Gastroesophageal sphincter (tissue), 4 donors: ENCODE data around the gene TBC1D2B. TPM values are rescaled to one million over a fixed set of nuclear protein-coding genes. Genes with fewer than 3 reads are reported as not detected.
A peak's percentile ranks its signal among the peaks of the same experiment; 100 is the strongest.

ENCODE experiments used
- ATAC-seq: fragments of 150-250 bp; one replicate; pipeline ENCODE4 v1.9.1; 2016; ENCODE audit warnings: mild to moderate bottlenecking, moderate library complexity
- H3K27ac ChIP-seq, 4 donors: fragments of 200-600 bp; sonication (generic) in 3 of 4; 1 replicate in 3 of 4; 2 replicates in 1 of 4; pipeline ENCODE4 v1.5.1; 2016 to 2019
- H3K27me3 ChIP-seq: fragments of 200-600 bp; sonication (generic); one replicate; pipeline ENCODE4 v1.5.1; 2019
- H3K36me3 ChIP-seq, 2 donors: fragments of 200-600 bp; sonication (generic); one replicate each; pipeline ENCODE4 v1.5.1; 2019; ENCODE audit warnings: control low read depth in 1 of 2
- H3K4me1 ChIP-seq, 3 donors: fragments of 200-600 bp; sonication (generic); 1 replicate in 2 of 3; 2 replicates in 1 of 3; pipeline ENCODE4 v1.5.1; 2016 to 2019; ENCODE audit warnings: control low read depth in 2 of 3
- H3K4me3 ChIP-seq, 2 donors: fragments of 200-600 bp; sonication (generic); one replicate each; pipeline ENCODE4 v1.5.1; 2019; ENCODE audit warnings: mild to moderate bottlenecking in 1 of 2, moderate library complexity in 1 of 2
- H3K9me3 ChIP-seq, 3 donors: fragments of 200-600 bp; sonication (generic); one replicate each; pipeline ENCODE4 v1.5.1; 2017 to 2019; ENCODE audit warnings: control low read depth in 2 of 3
- EP300 ChIP-seq: sonication (generic); formaldehyde crosslinking; IDR thresholded peaks from one replicate; pipeline ENCODE4 v1.6.1; 2017; ENCODE audit warnings: antibody characterized with exemption, mild to moderate bottlenecking
- POLR2A ChIP-seq, 2 donors: fragments of 450-650 bp; IDR thresholded peaks; one replicate each; pipeline ENCODE4 v1.6.1; 2017; ENCODE audit warnings: antibody characterized with exemption in 2 of 2, mild to moderate bottlenecking in 2 of 2, moderate library complexity in 1 of 2
- POLR2AphosphoS5 ChIP-seq: sonication (generic); formaldehyde crosslinking; IDR thresholded peaks from one replicate; pipeline ENCODE4 v1.6.1; 2017; ENCODE audit warnings: antibody characterized with exemption
- WGBS, 2 donors: methylation state at CpG; one replicate each; pipeline ENCODE4 v1.1.5; 2018; ENCODE audit warnings: low coverage in 1 of 2; 5-methylcytosine and 5-hydroxymethylcytosine counted together
- total RNA-seq, 4 donors: library from RNA; depleted of rRNA; stranded (reverse); fragments of >200 nt; gene quantifications; one replicate each; pipeline ENCODE4 v1.1.0, GENCODE V29; 2016
- TF ChIP-seq, protein P1 (sequence below), 4 experiments: fragments of 200-600 bp in 2 of 4; fragments of 450-650 bp in 2 of 4; sonication (generic) in 1 of 4; IDR thresholded peaks; one replicate each; pipeline ENCODE4 v1.5.1; 2017 to 2019; ENCODE audit warnings: antibody characterized with exemption in 4 of 4, mild to moderate bottlenecking in 2 of 4, moderate library complexity in 2 of 4

Gene TBC1D2B
- total RNA-seq, 4 donors from 2014 or later: 36.9 to 51.7 (median 46.5) TPM

DNA sequence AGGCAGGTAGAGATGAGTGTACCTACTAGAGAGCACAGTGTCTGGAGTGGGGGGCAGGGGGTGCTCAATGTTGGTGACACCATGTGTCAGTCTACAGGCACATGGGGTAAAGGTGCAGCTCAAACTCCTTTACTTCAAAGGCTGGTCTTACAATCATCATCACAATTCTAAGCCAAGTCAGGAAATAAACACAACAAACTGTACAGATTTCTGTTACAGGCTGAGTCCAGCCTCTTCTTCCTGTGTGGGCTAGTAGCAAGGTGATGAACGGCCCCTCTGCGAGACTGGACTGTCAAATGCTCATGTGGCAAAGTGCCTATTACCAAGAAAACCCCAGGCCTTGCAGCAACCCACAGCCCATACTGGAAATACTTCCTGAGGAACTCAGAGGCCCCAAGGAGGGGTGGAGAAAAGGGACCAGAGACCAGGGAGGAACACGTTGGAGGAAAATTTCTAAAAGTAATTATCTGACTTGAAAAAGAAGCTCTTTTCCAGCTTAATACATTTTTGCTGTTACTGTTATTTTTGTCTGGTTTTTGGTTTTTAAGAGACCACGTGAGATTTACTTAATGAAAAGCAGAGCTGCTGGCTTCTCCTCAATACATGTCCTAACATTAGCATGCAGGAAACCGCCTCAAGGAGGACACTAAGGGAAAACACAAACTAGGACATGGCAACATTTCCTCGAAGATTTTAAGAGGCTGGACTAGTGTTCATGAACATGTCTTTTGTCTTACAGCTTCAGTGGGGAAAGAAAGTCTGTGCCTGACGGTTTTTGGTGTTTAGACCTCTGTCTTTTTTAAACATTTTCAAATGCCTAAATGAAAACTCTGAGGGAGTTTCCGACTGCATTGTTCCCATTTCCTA lies 29.5 kb downstream of the TBC1D2B start:
- peaks cover 0 to 86% (median 46%) of the 10 kb centered on the region in 3 donors for H3K4me1 ChIP-seq
- H3K9me3 ChIP-seq: no peaks in the 10 kb centered on the region
- no peak overlapping the region for H3K4me3 ChIP-seq
- peak; percentile 77 for ATAC-seq
- no peaks in the 10 kb centered on the region for H3K27me3 ChIP-seq
- WGBS, 2 donors: 25 to 40% methylated on average over 8 of the region's 8 CpGs
- H3K36me3 ChIP-seq: peaks cover 0 to 28% of the 10 kb centered on the region in 2 donors
- peak; percentile 1 for TF ChIP-seq POLR2AphosphoS5
- no peak for TF ChIP-seq POLR2A (IDR thresholded peaks at IDR 0.05)
- no peak for TF ChIP-seq EP300
- TF ChIP-seq, protein P1, sequence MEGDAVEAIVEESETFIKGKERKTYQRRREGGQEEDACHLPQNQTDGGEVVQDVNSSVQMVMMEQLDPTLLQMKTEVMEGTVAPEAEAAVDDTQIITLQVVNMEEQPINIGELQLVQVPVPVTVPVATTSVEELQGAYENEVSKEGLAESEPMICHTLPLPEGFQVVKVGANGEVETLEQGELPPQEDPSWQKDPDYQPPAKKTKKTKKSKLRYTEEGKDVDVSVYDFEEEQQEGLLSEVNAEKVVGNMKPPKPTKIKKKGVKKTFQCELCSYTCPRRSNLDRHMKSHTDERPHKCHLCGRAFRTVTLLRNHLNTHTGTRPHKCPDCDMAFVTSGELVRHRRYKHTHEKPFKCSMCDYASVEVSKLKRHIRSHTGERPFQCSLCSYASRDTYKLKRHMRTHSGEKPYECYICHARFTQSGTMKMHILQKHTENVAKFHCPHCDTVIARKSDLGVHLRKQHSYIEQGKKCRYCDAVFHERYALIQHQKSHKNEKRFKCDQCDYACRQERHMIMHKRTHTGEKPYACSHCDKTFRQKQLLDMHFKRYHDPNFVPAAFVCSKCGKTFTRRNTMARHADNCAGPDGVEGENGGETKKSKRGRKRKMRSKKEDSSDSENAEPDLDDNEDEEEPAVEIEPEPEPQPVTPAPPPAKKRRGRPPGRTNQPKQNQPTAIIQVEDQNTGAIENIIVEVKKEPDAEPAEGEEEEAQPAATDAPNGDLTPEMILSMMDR (IDR thresholded peaks at IDR 0.05): peak in 1 of 4 experiments; percentile 12
- H3K27ac ChIP-seq: peak overlapping the region in 3 of 4 donors; percentile 48 to 65 (median 54)

DNA sequence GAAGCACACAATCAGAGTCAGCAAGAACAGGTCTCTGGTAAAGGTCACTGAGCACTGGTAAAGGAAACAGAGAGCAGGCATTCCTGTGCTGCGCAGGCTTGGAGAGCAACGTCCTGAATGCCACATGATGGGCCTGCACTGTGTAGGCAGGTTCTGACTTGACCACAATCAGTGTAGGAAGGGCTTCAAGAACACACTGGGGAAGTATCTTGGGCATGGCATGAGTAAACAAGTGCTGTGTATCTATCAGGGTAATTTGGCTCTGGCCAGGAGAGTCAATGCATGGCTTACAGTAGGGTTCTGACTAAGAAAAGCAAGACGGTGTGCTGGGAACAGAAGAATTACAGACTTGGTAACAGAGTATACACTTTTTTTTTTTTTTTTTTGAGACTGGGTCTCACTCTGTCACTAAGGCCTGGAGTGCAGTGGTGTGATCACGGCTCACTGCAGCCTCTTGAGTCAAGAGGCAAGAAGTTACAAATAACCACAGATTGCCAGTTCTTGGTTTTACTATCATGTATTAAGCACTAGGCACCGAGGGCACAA lies 30.6 kb downstream of the TBC1D2B start:
- Histone ChIP-seq H3K4me1 (peaks cover 0 to 74% (median 40%) of the 10 kb centered on the region in 3 donors), H3K27me3 (no peaks in the 10 kb centered on the region), H3K27ac (peak overlapping the region in 2 of 4 donors; percentile 54 to 65), H3K9me3 (no peaks in the 10 kb centered on the region), H3K36me3 (peaks cover 0 to 28% of the 10 kb centered on the region in 2 donors), H3K4me3 (no peak overlapping the region)
- no peak for TF ChIP-seq POLR2A (IDR thresholded peaks at IDR 0.05)
- TF ChIP-seq, protein P1 (IDR thresholded peaks at IDR 0.05): no peak
- TF ChIP-seq EP300: no peak
- no peak for TF ChIP-seq POLR2AphosphoS5
- 78 to 85% methylated on average over 3 to 4 of the region's 5 CpGs for WGBS, 2 donors
- ATAC-seq: no peak

DNA sequence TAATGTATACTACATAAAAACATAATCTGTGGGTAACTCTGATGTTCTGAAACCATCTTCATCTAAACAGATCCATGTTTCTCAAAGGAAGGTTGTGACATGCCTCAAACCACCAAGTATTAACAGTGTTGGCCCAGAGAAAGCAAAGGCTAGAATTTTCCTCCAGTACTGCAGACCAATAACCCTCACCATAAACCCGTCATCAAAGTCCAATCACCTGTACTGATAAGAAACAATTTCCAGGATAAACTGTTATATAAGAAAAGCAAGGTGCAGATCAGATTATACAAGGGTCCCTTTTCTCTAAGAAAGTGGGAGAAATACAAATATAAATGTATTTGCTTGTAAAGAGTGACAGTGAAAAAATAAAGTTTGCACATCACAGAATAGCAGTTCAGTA lies 32.3 kb downstream of the TBC1D2B start:
- WGBS, 2 donors: 94% methylated on average over 1 of the region's 1 CpG; no CpG with 5 or more reads in 1 of the 2 donors
- no peaks in the 10 kb centered on the region for H3K27me3 ChIP-seq
- TF ChIP-seq POLR2A (IDR thresholded peaks at IDR 0.05) (no peak), POLR2AphosphoS5 (no peak), EP300 (no peak)
- TF ChIP-seq, protein P1 (IDR thresholded peaks at IDR 0.05): no peak
- ATAC-seq: no peak
- peaks cover 0 to 36% of the 10 kb centered on the region in 2 donors for H3K36me3 ChIP-seq
- no peaks in the 10 kb centered on the region for H3K9me3 ChIP-seq
- H3K4me3 ChIP-seq: no peak overlapping the region
- no peak overlapping the region for H3K27ac ChIP-seq
- H3K4me1 ChIP-seq: peaks cover 0 to 70% (median 31%) of the 10 kb centered on the region in 3 donors

DNA sequence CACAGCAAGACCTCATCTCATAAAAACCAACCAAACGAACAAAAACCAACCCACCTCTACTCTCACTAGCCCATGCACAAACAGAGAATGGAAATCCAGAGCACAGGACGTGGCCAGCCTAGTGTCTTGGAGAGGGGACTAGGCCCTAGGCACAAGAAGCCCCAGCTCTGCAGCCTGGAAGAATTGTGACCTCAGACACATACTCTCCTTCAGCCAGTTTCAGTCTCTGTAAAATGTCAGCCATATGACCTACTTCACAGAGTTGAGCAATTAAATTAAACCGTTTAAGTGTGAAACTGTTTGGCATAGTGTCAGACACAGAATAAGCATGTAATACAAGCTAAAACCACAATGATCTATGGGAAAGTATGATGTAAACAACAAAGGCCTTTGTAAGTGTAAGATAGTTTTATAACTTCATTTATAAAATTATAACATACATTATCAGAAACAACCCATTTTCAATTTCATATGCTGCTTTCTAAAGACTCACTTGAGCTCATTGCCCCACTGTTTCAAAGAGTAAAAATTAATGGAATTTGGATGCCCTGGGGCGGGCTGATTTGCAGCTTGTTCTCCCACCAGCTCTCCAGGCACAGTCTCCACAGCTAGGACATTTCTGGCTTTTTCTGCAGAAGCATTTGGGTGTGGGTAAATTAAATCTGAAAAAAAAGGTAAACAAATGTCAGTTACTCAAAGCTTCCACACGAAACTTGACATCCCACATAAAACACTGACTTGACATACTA lies 32.9 kb downstream of the TBC1D2B start:
- no peak for ATAC-seq
- Histone ChIP-seq H3K9me3 (no peaks in the 10 kb centered on the region), H3K4me3 (no peak overlapping the region), H3K36me3 (peaks cover 0 to 42% of the 10 kb centered on the region in 2 donors), H3K27me3 (no peaks in the 10 kb centered on the region), H3K4me1 (peaks cover 0 to 70% (median 25%) of the 10 kb centered on the region in 3 donors), H3K27ac (peak overlapping the region in 1 of 4 donors; percentile 8)
- TF ChIP-seq POLR2AphosphoS5 (no peak), EP300 (no peak), POLR2A (IDR thresholded peaks at IDR 0.05) (no peak)
- TF ChIP-seq, protein P1 (IDR thresholded peaks at IDR 0.05): no peak
- 46 to 52% methylated on average over 4 of the region's 5 CpGs for WGBS, 2 donors
